ENCODE measurements around the gene EZH1.

Gene EZH1

GRCh38 chr17:42709561-42709960 lies 35.3 kb downstream of the EZH1 start:
- no peak for DNase-seq (ENCODE audit: low spot score)

GRCh38 chr17:42708588-42708987 lies 36.3 kb downstream of the EZH1 start:
- DNase-seq (ENCODE audit: low spot score) = no peak

- DNase-seq (ENCODE audit: low spot score) = no peak
These were observed 38.1 kb downstream of the EZH1 start for GRCh38 chr17:42706732-42707131.

GRCh38 chr17:42704837-42705494 lies 39.9 kb downstream of the EZH1 start:
- no peak for DNase-seq (ENCODE audit: low spot score)

- no peak for DNase-seq (ENCODE audit: low spot score)
These were observed 40.4 kb downstream of the EZH1 start for GRCh38 chr17:42704490-42704836.

- DNase-seq (ENCODE audit: low spot score) = no peak
These were observed 42.4 kb downstream of the EZH1 start for GRCh38 chr17:42702446-42702845.

GRCh38 chr17:42700586-42701289 lies 44.1 kb downstream of the EZH1 start:
- DNase-seq (ENCODE audit: low spot score) = no peak

GRCh38 chr17:42699415-42699740 lies 45.5 kb downstream of the EZH1 start:
- DNase-seq (ENCODE audit: low spot score) = no peak

GRCh38 chr17:42698736-42699414 lies 46.0 kb downstream of the EZH1 start:
- no peak for DNase-seq (ENCODE audit: low spot score)

- DNase-seq (ENCODE audit: low spot score) = no peak
These were observed 47.6 kb downstream of the EZH1 start for GRCh38 chr17:42697108-42697811.

- DNase-seq (ENCODE audit: low spot score) = no peak
These were observed 49.3 kb downstream of the EZH1 start for GRCh38 chr17:42695500-42695899.

GRCh38 chr17:42694524-42694923 lies 50.3 kb downstream of the EZH1 start:
- DNase-seq (ENCODE audit: low spot score) = no peak

- DNase-seq (ENCODE audit: low spot score) = no peak
These were observed 52.4 kb downstream of the EZH1 start for GRCh38 chr17:42692489-42692888.

GRCh38 chr17:42691021-42691545 lies 53.8 kb downstream of the EZH1 start:
- no peak for DNase-seq (ENCODE audit: low spot score)

- no peak for DNase-seq (ENCODE audit: low spot score)
These were observed 54.2 kb downstream of the EZH1 start for GRCh38 chr17:42690596-42690995.

GRCh38 chr17:42687707-42688320 lies 57.0 kb downstream of the EZH1 start:
- no peak for DNase-seq (ENCODE audit: low spot score)

- DNase-seq (ENCODE audit: low spot score) = peak; percentile 41
These were observed 58.2 kb downstream of the EZH1 start for GRCh38 chr17:42686520-42687128.

GRCh38 chr17:42685831-42686230 lies 59.0 kb downstream of the EZH1 start:
- DNase-seq (ENCODE audit: low spot score) = no peak

- no peak for DNase-seq (ENCODE audit: low spot score)
These were observed 59.8 kb downstream of the EZH1 start for GRCh38 chr17:42684929-42685556.

- DNase-seq (ENCODE audit: low spot score) = peak; percentile 45
These were observed 61.3 kb downstream of the EZH1 start for GRCh38 chr17:42683407-42684034.

Measured in iPS-NIHi11 (cell line).